H9 (cell line): ENCODE data around the gene OBSL1. TPM values are rescaled to one million over a fixed set of nuclear protein-coding genes. Genes with fewer than 3 reads are reported as not detected.

Source experiments
- DNase-seq: peaks from one replicate; pipeline ENCODE4 v3.0.0-alpha.2; 2017
- H2AFZ ChIP-seq: one replicate; pipeline ENCODE4 v1.6.1; 2013; ENCODE audit warnings: mild to moderate bottlenecking, low read length, control low read depth, moderate library complexity
- H2AK5ac ChIP-seq: 2 replicates; pipeline ENCODE4 v1.6.1; 2013; ENCODE audit warnings: low read length, control low read depth, mixed read lengths; ENCODE audit not compliant: insufficient read length
- H2BK120ac ChIP-seq: one replicate; pipeline ENCODE4 v1.6.1; 2013; ENCODE audit warnings: low read depth, mild to moderate bottlenecking, low read length, control low read depth, inconsistent platforms; ENCODE audit not compliant: poor library complexity, severe bottlenecking
- H2BK12ac ChIP-seq: 2 replicates; pipeline ENCODE4 v1.6.1; 2013; ENCODE audit warnings: low read length, control low read depth, mixed read lengths, low read depth; ENCODE audit not compliant: insufficient read length
- H2BK15ac ChIP-seq: 2 replicates; pipeline ENCODE4 v1.6.1; 2013; ENCODE audit warnings: low read depth, low read length, control low read depth
- H2BK20ac ChIP-seq: one replicate; pipeline ENCODE4 v1.6.1; 2013; ENCODE audit warnings: low read depth, mild to moderate bottlenecking, low read length, control low read depth, inconsistent platforms; ENCODE audit not compliant: poor library complexity, severe bottlenecking
- H2BK5ac ChIP-seq: 2 replicates; pipeline ENCODE4 v1.6.1; 2013; ENCODE audit warnings: low read length, control low read depth, mixed read lengths; ENCODE audit not compliant: insufficient read length
- H3K14ac ChIP-seq: 2 replicates; pipeline ENCODE4 v1.6.1; 2013; ENCODE audit warnings: low read length, control low read depth; ENCODE audit not compliant: insufficient read depth
- H3K18ac ChIP-seq: 2 replicates; pipeline ENCODE4 v1.6.1; 2013; ENCODE audit warnings: low read depth, mild to moderate bottlenecking, mixed read lengths, low read length, control low read depth; ENCODE audit not compliant: insufficient read length
- H3K23ac ChIP-seq: 2 replicates; pipeline ENCODE4 v1.6.1; 2013; ENCODE audit warnings: low read length, control low read depth, mixed read lengths, low read depth; ENCODE audit not compliant: insufficient read length
- H3K23me2 ChIP-seq: 2 replicates; pipeline ENCODE4 v1.6.1; 2013; ENCODE audit warnings: low read depth, mild to moderate bottlenecking, mixed read lengths, low read length, control low read depth; ENCODE audit not compliant: insufficient read length, poor library complexity, severe bottlenecking
- H3K27ac ChIP-seq: 2 replicates; pipeline ENCODE4 v1.5.1; 2013; ENCODE audit warnings: low read length, control low read depth, mixed read lengths, low read depth; ENCODE audit not compliant: insufficient read length
- H3K27me3 ChIP-seq: 2 replicates; pipeline ENCODE4 v1.6.1; 2013; ENCODE audit warnings: low read length, control low read depth, inconsistent platforms; ENCODE audit not compliant: insufficient read depth
- H3K4ac ChIP-seq: 2 replicates; pipeline ENCODE4 v1.6.1; 2013; ENCODE audit warnings: low read depth, mild to moderate bottlenecking, control low read depth, inconsistent platforms, low read length, moderate library complexity
- H3K4me1 ChIP-seq: 2 replicates; pipeline ENCODE4 v1.6.1; 2013; ENCODE audit warnings: low read length, control low read depth, inconsistent platforms; ENCODE audit not compliant: insufficient read depth
- H3K4me2 ChIP-seq: 2 replicates; pipeline ENCODE4 v1.6.1; 2013; ENCODE audit warnings: low read length, control low read depth, mixed read lengths; ENCODE audit not compliant: insufficient read length, insufficient read depth
- H3K56ac ChIP-seq: 2 replicates; pipeline ENCODE4 v1.6.1; 2013; ENCODE audit warnings: low read depth, mild to moderate bottlenecking, mixed read lengths, low read length, control low read depth; ENCODE audit not compliant: insufficient read length
- H3K79me1 ChIP-seq: 2 replicates; pipeline ENCODE4 v1.6.1; 2013; ENCODE audit warnings: low read depth, mild to moderate bottlenecking, moderate library complexity, low read length, control low read depth, inconsistent platforms; ENCODE audit not compliant: insufficient read depth, poor library complexity, severe bottlenecking
- H3K79me2 ChIP-seq: 2 replicates; pipeline ENCODE4 v1.6.1; 2013; ENCODE audit warnings: low read length, control low read depth, inconsistent platforms; ENCODE audit not compliant: insufficient read depth
- H3K9ac ChIP-seq: 2 replicates; pipeline ENCODE4 v1.6.1; 2013; ENCODE audit warnings: low read length, control low read depth, mixed read lengths; ENCODE audit not compliant: insufficient read length; ENCODE audit errors: extremely low read depth
- H3K9me3 ChIP-seq: one replicate; pipeline ENCODE4 v1.6.1; 2013; ENCODE audit warnings: low read depth, low read length, inconsistent platforms; ENCODE audit not compliant: control insufficient read depth
- H3T11ph ChIP-seq: one replicate; pipeline ENCODE4 v1.6.1; 2013; ENCODE audit warnings: mild to moderate bottlenecking, low read length, control low read depth, inconsistent platforms
- H4K20me1 ChIP-seq: one replicate; pipeline ENCODE4 v1.6.1; 2013; ENCODE audit not compliant: control insufficient read depth, insufficient read length, insufficient read depth
- H4K5ac ChIP-seq: 2 replicates; pipeline ENCODE4 v1.6.1; 2013; ENCODE audit warnings: low read depth, mild to moderate bottlenecking, mixed read lengths, low read length, control low read depth; ENCODE audit not compliant: insufficient read length
- H4K8ac ChIP-seq: replicated peaks from 2 replicates; pipeline ENCODE4 v1.6.1; 2013; ENCODE audit warnings: low read length, control low read depth, mixed read lengths, low read depth; ENCODE audit not compliant: insufficient read length
- H4K91ac ChIP-seq: 2 replicates; pipeline ENCODE4 v1.6.1; 2013; ENCODE audit warnings: low read depth, mild to moderate bottlenecking, moderate library complexity, mixed read lengths, low read length, control low read depth; ENCODE audit not compliant: insufficient read length
- H3K27ac Mint-ChIP-seq, 3 experiments: 2 replicates in 2 of 3; 3 replicates in 1 of 3; pipeline ENCODE4 v1.8.0; 2020 to 2021; ENCODE audit warnings: mixed read lengths in 3 of 3, mild to moderate bottlenecking in 1 of 3, moderate library complexity in 1 of 3
- H3K27me3 Mint-ChIP-seq: 2 replicates; pipeline ENCODE4 v1.8.0; 2021; ENCODE audit warnings: low read depth, mild to moderate bottlenecking, moderate library complexity, mixed read lengths
- H3K36me3 Mint-ChIP-seq, 3 experiments: 2 replicates in 2 of 3; 3 replicates in 1 of 3; pipeline ENCODE4 v1.8.0; 2020 to 2021; ENCODE audit warnings: low read depth in 3 of 3, mixed read lengths in 3 of 3; ENCODE audit not compliant: insufficient read depth in 1 of 3
- H3K4me1 Mint-ChIP-seq, 2 experiments: 2 replicates each; pipeline ENCODE4 v1.8.0; 2020; ENCODE audit warnings: mixed read lengths in 2 of 2
- H3K4me3 Mint-ChIP-seq, 2 experiments: 2 replicates in 1 of 2; 3 replicates in 1 of 2; pipeline ENCODE4 v1.8.0; 2020 to 2021; ENCODE audit warnings: mild to moderate bottlenecking in 2 of 2, mixed read lengths in 2 of 2, moderate library complexity in 1 of 2
- H3K9me3 Mint-ChIP-seq, 2 experiments: 2 replicates in 1 of 2; 3 replicates in 1 of 2; pipeline ENCODE4 v1.8.0; 2020; ENCODE audit warnings: mild to moderate bottlenecking in 2 of 2, mixed read lengths in 2 of 2, moderate library complexity in 1 of 2
- CTCF ChIP-seq: fragments of 200-600 bp; sonication (generic); conservative IDR thresholded peaks from 3 replicates; pipeline ENCODE4 v1.8.0; 2021; ENCODE audit warnings: antibody characterized with exemption, mild to moderate bottlenecking
- WGBS: extraction: QIAGEN DNeasy Blood & Tissue Kit; methylation state at CpG from one replicate; pipeline ENCODE4 v1.1.7; 2013; ENCODE audit warnings: missing lambda C conversion rate, low lambda C conversion rate, mixed read lengths; ENCODE audit not compliant: insufficient read length; ENCODE audit errors: extremely low coverage; 5-methylcytosine and 5-hydroxymethylcytosine counted together
- total RNA-seq: library from RNA; stranded (reverse); gene quantifications from 2 replicates; pipeline ENCODE4 v1.2.1, GENCODE V29; 2021

OBSL1 gene
- total RNA-seq, 1 experiment from 2014 or later: 140 TPM

DNA sequence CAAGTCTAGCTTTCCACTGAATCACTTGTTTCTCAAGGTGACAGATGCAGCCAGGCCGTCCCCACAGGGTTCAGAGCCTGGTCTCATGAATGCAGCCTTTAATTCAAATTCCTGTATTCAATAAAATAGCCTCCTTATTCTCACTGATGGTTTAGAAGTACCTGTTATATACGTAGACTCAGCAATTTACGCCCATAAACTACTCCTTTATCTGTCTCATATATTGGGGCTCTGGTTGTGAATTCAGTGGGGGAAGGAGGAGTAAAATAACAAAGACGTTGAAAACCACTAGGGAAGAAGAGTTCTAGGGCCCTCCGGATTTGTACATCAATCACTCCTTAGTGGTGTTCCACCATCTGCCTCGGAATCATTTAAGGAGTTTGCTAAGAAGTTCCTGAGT is 1.7 kb downstream of the OBSL1 start:
- peak overlapping the region; percentile 33 for H3K4me2 ChIP-seq
- H3K9ac ChIP-seq: no peak overlapping the region
- no CpG with 5 or more reads among the region's 6 CpGs for WGBS
- no peak overlapping the region for H3K14ac ChIP-seq
- no peak overlapping the region for H2AFZ ChIP-seq
- no peak overlapping the region for H2BK120ac ChIP-seq
- H3K27me3 ChIP-seq: no peaks in the 10 kb centered on the region; the same call in 1 of the 2 replicates
- no peaks in the 10 kb centered on the region for H3K9me3 ChIP-seq
- Mint-ChIP-seq H3K36me3 (peaks cover 34 to 45% (median 44%) of the 10 kb centered on the region in 3 experiments), H3K4me1 (peaks cover 47 to 55% of the 10 kb centered on the region in 2 experiments), H3K27me3 (peaks cover 13% of the 10 kb centered on the region), H3K27ac (no peak overlapping the region), H3K4me3 (peak overlapping the region; percentile 69 to 83), H3K9me3 (no peaks in the 10 kb centered on the region; a peak in 1 of 5 replicates)
- H2BK15ac ChIP-seq: no peak overlapping the region
- no peaks in the 10 kb centered on the region for H3K79me1 ChIP-seq
- H4K91ac ChIP-seq: no peak overlapping the region
- H3K79me2 ChIP-seq: no peaks in the 10 kb centered on the region
- no peak overlapping the region for H2AK5ac ChIP-seq
- H2BK12ac ChIP-seq: no peak overlapping the region
- H3K18ac ChIP-seq: no peak overlapping the region
- no peak overlapping the region for H2BK5ac ChIP-seq
- H3T11ph ChIP-seq: no peak overlapping the region
- H4K5ac ChIP-seq: no peak overlapping the region
- H4K20me1 ChIP-seq: no peaks in the 10 kb centered on the region
- no peak overlapping the region for H3K23ac ChIP-seq
- H3K4ac ChIP-seq: no peak overlapping the region
- peaks cover 7% of the 10 kb centered on the region for H3K23me2 ChIP-seq
- DNase-seq: no peak
- H3K56ac ChIP-seq: no peak overlapping the region
- no peak overlapping the region for H4K8ac ChIP-seq
- no peak overlapping the region for H2BK20ac ChIP-seq
- H3K27ac ChIP-seq: no peak overlapping the region
- no peak for TF ChIP-seq CTCF
- peaks cover 6% of the 10 kb centered on the region; the same call in 1 of the 2 replicates for H3K4me1 ChIP-seq
